Measurements from ENCODE around the gene CYGB. TPM values are rescaled to one million over a fixed set of nuclear protein-coding genes. Genes with fewer than 3 reads are reported as not detected.
A peak's percentile ranks its signal among the peaks of the same experiment; 100 is the strongest.

Gene CYGB
- total and polyA plus RNA-seq, 2 of the 13 experiments (the other 11 are each of a cell fraction or from before 2014, with no cell fraction given): 18.9 to 27.1 TPM

GRCh38 chr17:76527430-76528111 is 9.9 kb downstream of the CYGB start (continued):
- TF ChIP-seq HNF1B (CRISPR knock-in tag; IDR thresholded peaks at IDR 0.05) (0 out of 2 replicates have a peak, but pooled peaks have one; percentile 17), SYNCRIP (IDR thresholded peaks at IDR 0.05; ENCODE audit: insufficient read depth, low read depth, low read length) (no peak), NR2F1 (CRISPR knock-in tag; IDR thresholded peaks at IDR 0.05) (no peak), AGO2 (optimal IDR thresholded peaks at IDR 0.05; ENCODE audit: low read depth, low read length) (peak; percentile 72), ZNF737 (CRISPR knock-in tag; IDR thresholded peaks at IDR 0.05; ENCODE audit: borderline replicate concordance) (no peak), NONO (IDR thresholded peaks at IDR 0.05) (no peak), NONO (CRISPR knock-in tag; conservative IDR thresholded peaks at IDR 0.05) (no peak), POGZ (CRISPR knock-in tag; IDR thresholded peaks at IDR 0.05) (no peak), DZIP1 (CRISPR knock-in tag; IDR thresholded peaks at IDR 0.05) (0 out of 2 replicates have a peak, but pooled peaks have one; percentile 35), STAT5B (CRISPR knock-in tag; IDR thresholded peaks at IDR 0.05) (no peak), SIN3A (IDR thresholded peaks at IDR 0.05; ENCODE audit: borderline replicate concordance, low read depth, low read length) (no peak), ARNT (IDR thresholded peaks at IDR 0.05) (no peak), ZNF766 (CRISPR knock-in tag; IDR thresholded peaks at IDR 0.05; ENCODE audit: borderline replicate concordance) (no peak), ZC3H4 (CRISPR knock-in tag; IDR thresholded peaks at IDR 0.05; ENCODE audit: borderline replicate concordance) (no peak), PCBP1 (IDR thresholded peaks at IDR 0.05; ENCODE audit: borderline replicate concordance, low read depth, low read length) (0 out of 2 replicates have a peak, but pooled peaks have one; percentile 57), ZNF234 (CRISPR knock-in tag; conservative IDR thresholded peaks at IDR 0.05) (no peak), FOXP4 (CRISPR knock-in tag; IDR thresholded peaks at IDR 0.05) (peak; percentile 13; the same call in 1 of the 2 replicates)
- TF ChIP-seq, protein P1, sequence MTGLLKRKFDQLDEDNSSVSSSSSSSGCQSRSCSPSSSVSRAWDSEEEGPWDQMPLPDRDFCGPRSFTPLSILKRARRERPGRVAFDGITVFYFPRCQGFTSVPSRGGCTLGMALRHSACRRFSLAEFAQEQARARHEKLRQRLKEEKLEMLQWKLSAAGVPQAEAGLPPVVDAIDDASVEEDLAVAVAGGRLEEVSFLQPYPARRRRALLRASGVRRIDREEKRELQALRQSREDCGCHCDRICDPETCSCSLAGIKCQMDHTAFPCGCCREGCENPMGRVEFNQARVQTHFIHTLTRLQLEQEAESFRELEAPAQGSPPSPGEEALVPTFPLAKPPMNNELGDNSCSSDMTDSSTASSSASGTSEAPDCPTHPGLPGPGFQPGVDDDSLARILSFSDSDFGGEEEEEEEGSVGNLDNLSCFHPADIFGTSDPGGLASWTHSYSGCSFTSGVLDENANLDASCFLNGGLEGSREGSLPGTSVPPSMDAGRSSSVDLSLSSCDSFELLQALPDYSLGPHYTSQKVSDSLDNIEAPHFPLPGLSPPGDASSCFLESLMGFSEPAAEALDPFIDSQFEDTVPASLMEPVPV (CRISPR knock-in tag; IDR thresholded peaks at IDR 0.05): 0 out of 2 replicates have a peak, but pooled peaks have one; percentile 31
- TF ChIP-seq, protein P2, sequence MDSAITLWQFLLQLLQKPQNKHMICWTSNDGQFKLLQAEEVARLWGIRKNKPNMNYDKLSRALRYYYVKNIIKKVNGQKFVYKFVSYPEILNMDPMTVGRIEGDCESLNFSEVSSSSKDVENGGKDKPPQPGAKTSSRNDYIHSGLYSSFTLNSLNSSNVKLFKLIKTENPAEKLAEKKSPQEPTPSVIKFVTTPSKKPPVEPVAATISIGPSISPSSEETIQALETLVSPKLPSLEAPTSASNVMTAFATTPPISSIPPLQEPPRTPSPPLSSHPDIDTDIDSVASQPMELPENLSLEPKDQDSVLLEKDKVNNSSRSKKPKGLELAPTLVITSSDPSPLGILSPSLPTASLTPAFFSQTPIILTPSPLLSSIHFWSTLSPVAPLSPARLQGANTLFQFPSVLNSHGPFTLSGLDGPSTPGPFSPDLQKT (CRISPR knock-in tag; IDR thresholded peaks at IDR 0.05; ENCODE audit: borderline replicate concordance): 0 out of 2 replicates have a peak, but pooled peaks have one; percentile 29
